Putamen (tissue), 1 donor: ENCODE results near the gene ADGRF5.

Experiments used
- DNase-seq: peaks from one replicate; pipeline ENCODE4 v3.0.0-alpha.2; 2016; ENCODE audit warnings: low spot score

The ADGRF5 gene

DNA sequence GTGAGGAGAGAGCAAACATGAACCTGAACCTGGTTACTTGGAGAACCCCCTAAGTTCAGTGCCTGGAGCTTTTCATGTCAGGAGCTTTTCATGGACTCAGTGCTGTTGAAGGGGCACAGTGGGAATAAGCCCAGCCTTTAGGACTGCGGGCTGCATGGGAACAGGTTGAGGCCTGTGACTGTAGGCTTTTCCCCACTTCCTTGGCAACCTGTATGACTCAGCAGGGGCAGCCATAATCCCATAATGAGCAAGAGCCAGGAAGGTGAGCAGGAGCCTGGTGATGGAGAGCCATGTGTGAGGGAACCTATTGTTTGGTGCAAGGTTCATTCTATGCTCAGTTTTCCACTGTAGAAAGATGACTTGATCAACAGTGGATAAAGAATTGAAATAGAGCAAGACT, 105.1 kb downstream of the ADGRF5 start:
- DNase-seq: no peak

GRCh38 chr6:46815130-46815529, 106.6 kb downstream of the ADGRF5 start:
- DNase-seq: no peak

DNA sequence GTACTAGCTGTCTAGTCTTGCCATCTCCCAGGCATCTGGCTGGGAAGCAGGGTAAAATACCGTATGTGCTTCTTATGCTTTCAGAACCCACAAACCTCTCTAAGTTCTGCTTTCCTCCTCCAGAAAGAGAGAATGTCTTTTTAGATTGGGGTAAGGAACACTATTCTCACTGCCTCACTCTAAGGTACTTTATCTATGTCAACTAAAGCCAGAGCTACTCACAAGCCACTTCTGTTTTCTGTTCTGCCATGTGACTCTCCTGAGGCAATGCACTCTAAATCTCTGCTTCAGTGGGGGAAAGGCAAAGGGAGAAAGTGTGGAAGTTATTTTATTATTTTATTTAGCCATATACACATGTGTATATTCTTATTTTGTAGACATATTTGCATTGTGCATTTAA, 112.9 kb downstream of the ADGRF5 start:
- no peak for DNase-seq
